SK-N-MC (cell line): ENCODE results near the gene RUNX1.

Experiments used
- EZH2 ChIP-seq: fragments of 200-600 bp; sonication (generic); IDR thresholded peaks from one replicate; pipeline ENCODE4 v1.6.1; 2017; ENCODE audit warnings: antibody characterized with exemption
- FOXP2 ChIP-seq: optimal IDR thresholded peaks from 2 replicates; pipeline ENCODE3; 2011; ENCODE audit warnings: mild to moderate bottlenecking, moderate library complexity; ENCODE audit not compliant: insufficient read depth; ENCODE audit errors: extremely low read length, control extremely low read depth
- POLR2AphosphoS5 ChIP-seq: IDR thresholded peaks from 2 replicates; pipeline ENCODE4 v1.6.1; 2012; ENCODE audit warnings: mild to moderate bottlenecking, low read depth, low read length, borderline replicate concordance

- TF ChIP-seq EZH2 (no peak), POLR2AphosphoS5 (no peak), FOXP2 (no peak)
These were observed 135.3 kb downstream of the RUNX1 start for GRCh38 chr21:34913811-34914210.
